HUES64 (cell line): ENCODE data around the gene MGLL.
"Not testable (repeated sequence)": the region's sequence is repeated elsewhere in the genome, so short reads cannot be mapped to it uniquely, and the experiment has no call there.

Source experiments
- H3K27ac ChIP-seq: 2 replicates; pipeline ENCODE4 v1.7.0; 2013; ENCODE audit warnings: low read depth, low read length, inconsistent platforms
- H3K27me3 ChIP-seq: 2 replicates; pipeline ENCODE4 v1.6.1; 2013; ENCODE audit warnings: mild to moderate bottlenecking, low read length; ENCODE audit not compliant: insufficient read depth
- H3K36me3 ChIP-seq: 2 replicates; pipeline ENCODE4 v1.6.1; 2013; ENCODE audit warnings: mild to moderate bottlenecking, low read length; ENCODE audit not compliant: insufficient read depth
- H3K4me1 ChIP-seq: 2 replicates; pipeline ENCODE4 v1.6.1; 2013; ENCODE audit warnings: mild to moderate bottlenecking, low read length, moderate library complexity; ENCODE audit not compliant: insufficient read depth
- H3K4me3 ChIP-seq: 2 replicates; pipeline ENCODE4 v1.5.1; 2013; ENCODE audit warnings: mild to moderate bottlenecking, low read length, moderate library complexity
- H3K9ac ChIP-seq: 2 replicates; pipeline ENCODE4 v1.6.1; 2013; ENCODE audit warnings: mild to moderate bottlenecking, low read depth, low read length
- H3K9me3 ChIP-seq: 2 replicates; pipeline ENCODE4 v1.6.1; 2013; ENCODE audit warnings: low read depth, low read length; ENCODE audit not compliant: insufficient read depth
- WGBS: fragments of 150-250, 120-280 bp; methylation state at CpG from one replicate; pipeline ENCODE4 v1.1.7; 2013; ENCODE audit warnings: missing lambda C conversion rate; 5-methylcytosine and 5-hydroxymethylcytosine counted together

MGLL gene

DNA sequence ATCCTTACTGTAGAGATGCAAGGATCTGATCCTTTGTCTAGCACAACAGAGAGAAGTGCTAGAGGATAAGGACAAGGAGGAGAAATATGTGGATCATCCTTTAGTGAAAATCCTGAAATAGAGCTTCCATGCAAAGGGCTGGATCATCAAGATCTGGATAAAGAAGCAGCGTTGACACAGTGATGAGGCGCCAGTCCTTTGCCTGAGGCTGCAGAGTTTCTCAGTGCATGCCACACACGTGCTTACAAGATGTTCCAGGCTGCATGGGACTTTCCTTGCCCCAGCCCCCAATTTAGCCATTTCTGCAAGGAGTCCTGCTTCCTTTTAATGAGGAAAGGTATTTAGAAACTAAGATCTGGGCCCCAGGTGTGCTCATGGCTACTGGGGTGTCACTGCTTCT lies 156.7 kb downstream of the MGLL start:
- H3K9me3 ChIP-seq: no peaks in the 10 kb centered on the region
- H3K4me3 ChIP-seq: no peak overlapping the region
- WGBS: 88% methylated on average over 3 of the region's 3 CpGs
- no peaks in the 10 kb centered on the region for H3K27me3 ChIP-seq
- peaks cover 13% of the 10 kb centered on the region; the same call in 1 of the 2 replicates for H3K36me3 ChIP-seq
- no peak overlapping the region for H3K27ac ChIP-seq
- H3K9ac ChIP-seq: no peak overlapping the region
- no peaks in the 10 kb centered on the region for H3K4me1 ChIP-seq

DNA sequence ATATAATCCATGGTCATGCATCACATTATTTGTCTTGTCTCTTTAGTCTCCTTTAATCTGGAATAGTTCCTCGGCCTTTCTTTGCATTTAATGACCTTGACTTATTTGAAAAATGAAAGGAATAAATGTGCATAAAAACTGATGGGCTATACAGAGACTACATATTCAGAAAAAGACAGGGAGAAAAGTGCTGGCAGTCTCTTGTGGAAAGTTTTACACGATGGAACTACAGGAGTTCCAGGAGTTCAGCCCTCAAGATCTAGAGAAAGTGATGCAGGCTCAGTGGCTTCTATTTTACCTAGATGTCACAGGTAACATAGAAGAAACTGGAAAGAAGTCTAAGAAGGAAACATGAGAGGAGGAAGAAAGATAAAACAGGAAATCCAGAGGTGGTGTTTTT lies 157.2 kb downstream of the MGLL start:
- Histone ChIP-seq H3K4me1 (no peaks in the 10 kb centered on the region), H3K9me3 (no peaks in the 10 kb centered on the region), H3K27me3 (no peaks in the 10 kb centered on the region), H3K27ac (no peak overlapping the region), H3K4me3 (no peak overlapping the region), H3K9ac (no peak overlapping the region), H3K36me3 (peaks cover 13% of the 10 kb centered on the region; the same call in 1 of the 2 replicates)
- WGBS: 92% methylated on average over 2 of the region's 2 CpGs

DNA sequence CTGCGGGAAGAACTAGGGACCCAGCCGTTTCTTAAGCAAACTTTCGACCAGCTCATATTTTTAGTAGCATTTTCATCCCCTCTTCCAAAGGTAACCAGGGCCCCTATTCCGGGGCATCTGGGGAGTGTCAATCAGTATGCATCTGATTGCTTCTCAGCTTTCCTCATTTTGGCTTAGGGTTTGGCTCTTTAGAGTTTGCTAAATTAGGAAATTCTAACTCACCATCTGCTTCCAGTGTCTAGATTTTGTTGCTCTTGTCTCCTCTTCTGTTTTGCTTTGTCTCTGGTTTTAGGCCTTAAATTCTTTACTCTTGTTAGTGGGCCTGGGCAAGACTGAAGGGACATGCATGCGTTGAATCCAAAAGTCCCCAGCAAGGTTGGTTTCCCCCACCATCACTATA lies 159.2 kb downstream of the MGLL start:
- Histone ChIP-seq H3K9me3 (no peaks in the 10 kb centered on the region), H3K4me1 (no peaks in the 10 kb centered on the region), H3K27me3 (no peaks in the 10 kb centered on the region), H3K4me3 (no peak overlapping the region), H3K27ac (no peak overlapping the region), H3K36me3 (peaks cover 13% of the 10 kb centered on the region; the same call in 1 of the 2 replicates), H3K9ac (no peak overlapping the region)
- WGBS: 87% methylated on average over 4 of the region's 5 CpGs

DNA sequence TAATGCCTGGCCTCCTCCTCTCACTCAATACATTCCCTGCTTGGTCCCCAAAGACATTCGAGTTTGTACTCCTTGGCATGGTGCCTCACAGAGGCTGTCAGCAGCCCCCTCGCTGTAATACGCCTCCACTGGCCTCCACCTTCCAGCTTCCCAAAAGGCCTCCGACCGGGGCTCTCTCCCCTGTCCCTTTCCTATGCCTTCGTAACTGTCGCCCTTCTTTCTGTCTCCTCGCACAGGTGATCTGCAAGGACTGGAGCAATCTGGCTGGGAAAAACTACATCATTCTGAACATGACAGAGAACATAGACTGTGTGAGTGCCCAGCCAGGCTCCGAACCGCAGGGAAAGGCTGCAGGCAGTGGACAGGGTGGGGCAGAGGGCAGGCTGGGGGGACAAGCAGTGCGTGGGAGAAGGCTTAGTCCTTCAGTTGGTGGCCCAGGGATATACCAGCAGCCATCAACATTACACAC lies 160.3 kb downstream of the MGLL start:
- no peaks in the 10 kb centered on the region for H3K4me1 ChIP-seq
- H3K9me3 ChIP-seq: no peaks in the 10 kb centered on the region
- 95% methylated on average over 11 of the region's 11 CpGs for WGBS
- H3K27me3 ChIP-seq: no peaks in the 10 kb centered on the region
- H3K9ac ChIP-seq: no peak overlapping the region
- H3K36me3 ChIP-seq: peaks cover 13% of the 10 kb centered on the region; the same call in 1 of the 2 replicates
- no peak overlapping the region for H3K4me3 ChIP-seq
- no peak overlapping the region for H3K27ac ChIP-seq

DNA sequence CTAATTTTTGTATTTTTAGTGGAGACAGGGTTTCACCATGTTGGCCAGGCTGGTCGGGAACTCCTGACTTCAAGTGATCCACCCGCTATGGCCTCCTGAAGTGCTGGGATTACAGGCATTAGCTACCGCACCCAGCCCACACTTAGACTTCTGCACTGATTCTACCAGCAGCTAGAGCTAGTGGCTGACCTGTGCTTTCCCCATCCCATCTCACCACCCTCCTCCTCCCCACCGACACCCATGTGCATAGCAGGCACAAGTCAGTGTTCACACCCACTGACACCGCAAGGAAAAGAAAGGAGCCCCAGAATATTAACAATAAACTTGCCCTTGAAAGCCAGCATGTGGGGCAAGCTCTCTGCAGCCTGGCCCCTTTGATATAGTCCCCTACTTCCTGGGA lies 160.7 kb downstream of the MGLL start:
- H3K36me3 ChIP-seq: peaks cover 13% of the 10 kb centered on the region; the same call in 1 of the 2 replicates
- H3K9ac ChIP-seq: no peak overlapping the region
- H3K9me3 ChIP-seq: no peaks in the 10 kb centered on the region
- H3K27me3 ChIP-seq: no peaks in the 10 kb centered on the region
- no peak overlapping the region for H3K27ac ChIP-seq
- WGBS: 94% methylated on average over 5 of the region's 5 CpGs
- H3K4me1 ChIP-seq: no peaks in the 10 kb centered on the region
- no peak overlapping the region for H3K4me3 ChIP-seq

DNA sequence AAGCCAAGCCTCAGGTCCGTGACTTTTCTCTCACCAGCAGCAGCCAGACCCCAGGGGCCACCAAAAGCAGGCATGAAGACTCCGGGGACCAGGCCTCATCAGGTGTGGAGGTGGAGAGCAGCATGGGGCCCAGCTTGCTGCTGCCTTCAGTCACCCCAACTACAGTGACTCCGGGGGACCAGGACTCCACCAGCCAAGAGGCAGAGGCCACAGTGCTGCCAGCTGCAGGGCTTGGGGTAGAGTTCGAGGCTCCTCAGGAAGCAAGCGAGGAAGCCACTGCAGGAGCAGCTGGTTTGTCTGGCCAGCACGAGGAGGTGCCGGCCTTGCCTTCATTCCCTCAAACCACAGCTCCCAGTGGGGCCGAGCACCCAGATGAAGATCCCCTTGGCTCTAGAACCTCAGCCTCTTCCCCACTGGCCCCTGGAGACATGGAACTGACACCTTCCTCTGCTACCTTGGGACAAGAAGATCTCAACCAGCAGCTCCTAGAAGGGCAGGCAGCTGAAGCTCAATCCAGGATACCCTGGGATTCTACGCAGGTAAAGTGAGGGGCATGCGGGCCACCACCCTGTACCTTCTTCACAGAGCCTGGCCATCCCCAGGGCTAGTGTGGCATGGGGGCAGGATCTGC lies 161.6 kb downstream of the MGLL start:
- H3K9ac ChIP-seq: no peak overlapping the region
- no peak overlapping the region for H3K4me3 ChIP-seq
- no peaks in the 10 kb centered on the region for H3K4me1 ChIP-seq
- no peaks in the 10 kb centered on the region for H3K9me3 ChIP-seq
- no peak overlapping the region for H3K27ac ChIP-seq
- no peaks in the 10 kb centered on the region for H3K27me3 ChIP-seq
- WGBS: 95% methylated on average over 10 of the region's 10 CpGs
- peaks cover 7% of the 10 kb centered on the region; the same call in 1 of the 2 replicates for H3K36me3 ChIP-seq

DNA sequence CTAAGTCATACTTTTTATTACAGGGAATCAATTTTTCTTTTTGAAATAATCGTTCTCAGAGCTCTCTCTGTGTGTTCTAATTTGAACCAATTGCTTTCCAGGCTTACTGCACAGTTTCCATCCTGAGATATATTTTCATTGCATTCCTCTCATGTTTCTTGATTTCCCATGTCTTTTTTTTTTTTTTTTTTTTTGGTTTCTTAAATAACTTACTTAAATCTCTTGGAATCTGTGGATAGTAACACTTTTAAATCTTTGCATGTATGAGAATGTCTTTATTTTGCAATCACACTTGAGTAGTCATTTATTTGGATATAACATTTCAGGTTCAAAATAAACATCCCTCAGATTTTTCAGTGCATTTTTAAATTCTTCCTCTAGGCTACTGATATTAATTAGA lies 164.1 kb downstream of the MGLL start:
- Histone ChIP-seq H3K4me3 (no peak overlapping the region), H3K4me1 (no peaks in the 10 kb centered on the region), H3K9me3 (no peaks in the 10 kb centered on the region), H3K27ac (no peak overlapping the region), H3K36me3 (0 out of 2 replicates have a peak, but pooled peaks cover 4% of the 10 kb centered on the region), H3K9ac (no peak overlapping the region), H3K27me3 (no peaks in the 10 kb centered on the region)
- 86% methylated on average over 1 of the region's 1 CpG for WGBS

DNA sequence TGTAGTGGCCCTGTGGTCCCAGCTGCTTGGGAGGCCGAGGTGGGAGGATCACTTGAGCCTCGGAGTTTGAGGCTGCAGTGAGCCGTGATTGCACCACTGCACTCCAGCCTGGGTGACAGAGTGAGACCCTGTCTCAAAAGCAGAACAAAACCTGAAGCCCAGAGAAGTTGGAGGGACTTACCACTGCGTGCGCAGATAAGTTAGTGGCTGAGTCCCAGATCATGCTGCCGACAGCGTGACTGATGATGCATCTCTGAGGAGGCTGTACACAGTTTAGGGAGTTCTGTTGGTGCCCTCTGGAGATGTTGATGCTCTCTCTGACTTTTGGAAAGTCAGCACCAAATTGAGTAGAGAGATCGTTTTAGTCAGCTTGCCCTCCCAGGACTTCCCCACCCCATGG lies 165.4 kb downstream of the MGLL start:
- no peaks in the 10 kb centered on the region for H3K9me3 ChIP-seq
- H3K4me1 ChIP-seq: no peaks in the 10 kb centered on the region
- H3K4me3 ChIP-seq: no peak overlapping the region
- H3K27me3 ChIP-seq: no peaks in the 10 kb centered on the region
- H3K27ac ChIP-seq: no peak overlapping the region
- 96% methylated on average over 8 of the region's 8 CpGs for WGBS
- no peak overlapping the region for H3K9ac ChIP-seq
- H3K36me3 ChIP-seq: 0 out of 2 replicates have a peak, but pooled peaks cover 4% of the 10 kb centered on the region

DNA sequence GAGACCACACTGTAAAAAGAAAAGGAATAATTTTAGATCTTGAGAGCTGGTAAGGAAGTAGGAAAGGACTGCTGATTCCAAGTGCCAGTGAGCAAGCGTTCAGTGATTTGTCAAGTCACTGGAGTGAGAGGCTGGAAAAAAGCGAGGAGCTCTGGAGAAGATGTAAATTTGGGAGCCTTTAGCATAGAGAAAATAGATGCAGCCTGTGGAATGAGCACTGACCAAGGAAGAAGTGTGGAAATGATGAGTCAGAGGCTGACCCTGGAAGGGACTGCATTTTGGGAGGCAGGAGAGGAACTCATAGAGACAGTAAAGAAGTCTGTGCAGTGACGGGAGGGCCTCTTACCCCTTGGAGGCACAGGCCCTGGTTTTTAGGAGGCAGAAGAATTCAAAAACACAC lies 166.7 kb downstream of the MGLL start:
- H3K36me3 ChIP-seq: no peaks in the 10 kb centered on the region
- H3K27ac ChIP-seq: no peak overlapping the region
- H3K4me3 ChIP-seq: no peak overlapping the region
- H3K4me1 ChIP-seq: no peaks in the 10 kb centered on the region
- WGBS: 75% methylated on average over 3 of the region's 3 CpGs
- no peaks in the 10 kb centered on the region for H3K27me3 ChIP-seq
- H3K9ac ChIP-seq: no peak overlapping the region
- H3K9me3 ChIP-seq: no peaks in the 10 kb centered on the region

DNA sequence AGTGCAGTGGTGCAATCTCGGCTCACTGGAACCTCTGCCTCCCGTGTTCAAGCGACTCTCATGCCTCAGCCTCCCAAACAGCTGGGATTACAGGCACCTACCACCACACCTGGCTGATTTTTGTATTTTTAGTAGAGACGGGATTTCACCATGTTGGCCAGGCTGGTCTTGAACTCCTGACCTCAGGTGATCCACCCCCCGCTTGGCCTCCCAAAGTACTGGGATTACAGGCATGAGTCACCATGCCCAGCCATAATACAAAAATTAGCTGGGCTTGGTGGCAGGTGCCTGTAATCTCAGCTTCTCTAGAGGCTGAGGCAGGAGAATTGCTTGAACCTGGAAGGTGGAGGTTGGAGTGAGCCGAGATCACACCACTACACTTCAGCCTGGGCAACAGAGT lies 167.3 kb downstream of the MGLL start:
- not testable (repeated sequence) for H3K36me3 ChIP-seq, H3K27me3 ChIP-seq, H3K4me1 ChIP-seq, H3K27ac ChIP-seq, H3K4me3 ChIP-seq, H3K9me3 ChIP-seq, H3K9ac ChIP-seq
- 96% methylated on average over 5 of the region's 6 CpGs for WGBS

DNA sequence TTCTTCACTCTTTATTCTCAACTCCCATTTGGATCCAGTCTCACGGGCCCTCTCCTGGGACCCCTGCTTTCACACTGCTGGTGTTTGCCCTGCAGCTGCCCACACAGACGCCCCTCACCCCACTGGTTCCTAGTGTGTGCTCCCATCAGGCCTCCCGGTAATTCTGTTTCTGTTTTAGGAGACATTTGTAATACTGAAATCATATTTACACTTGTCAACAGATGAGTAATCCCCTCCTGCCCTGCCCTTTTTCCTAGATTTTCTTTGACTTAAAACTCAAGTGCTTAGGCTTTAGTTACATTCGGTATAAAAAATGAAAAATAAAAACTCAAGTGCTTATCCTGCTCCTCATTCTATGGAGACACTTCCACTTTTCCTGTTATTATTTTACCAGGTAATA lies 167.9 kb downstream of the MGLL start:
- Histone ChIP-seq H3K9ac (no peak overlapping the region), H3K27ac (no peak overlapping the region), H3K4me3 (no peak overlapping the region), H3K9me3 (no peaks in the 10 kb centered on the region), H3K36me3 (no peaks in the 10 kb centered on the region), H3K4me1 (no peaks in the 10 kb centered on the region), H3K27me3 (no peaks in the 10 kb centered on the region)
- WGBS: 91% methylated on average over 4 of the region's 4 CpGs
